Measurements from ENCODE around the gene GLIPR1L2.

The GLIPR1L2 gene

DNA sequence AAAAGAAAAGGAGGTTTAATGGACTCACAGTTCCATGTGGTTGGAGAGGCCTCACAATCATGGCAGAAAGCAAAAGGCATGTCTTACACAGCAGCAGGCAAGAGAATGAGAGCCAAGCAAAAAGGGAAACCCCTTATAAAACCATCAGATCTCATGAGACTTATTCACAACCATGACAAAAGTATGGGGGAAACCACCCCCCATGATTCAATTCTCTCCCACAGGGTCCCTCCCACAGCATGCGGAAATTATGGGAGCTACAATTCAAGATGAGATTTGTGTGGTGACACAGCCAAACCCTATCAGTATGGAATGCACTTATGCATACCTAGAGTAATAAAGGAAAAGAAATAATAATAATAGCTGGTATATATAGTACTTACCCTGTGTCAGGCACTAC is 85.2 kb downstream of the GLIPR1L2 start:
- no peak for DNase-seq (ENCODE audit: low read depth in 1 of 2, low spot score in 1 of 2)

DNA sequence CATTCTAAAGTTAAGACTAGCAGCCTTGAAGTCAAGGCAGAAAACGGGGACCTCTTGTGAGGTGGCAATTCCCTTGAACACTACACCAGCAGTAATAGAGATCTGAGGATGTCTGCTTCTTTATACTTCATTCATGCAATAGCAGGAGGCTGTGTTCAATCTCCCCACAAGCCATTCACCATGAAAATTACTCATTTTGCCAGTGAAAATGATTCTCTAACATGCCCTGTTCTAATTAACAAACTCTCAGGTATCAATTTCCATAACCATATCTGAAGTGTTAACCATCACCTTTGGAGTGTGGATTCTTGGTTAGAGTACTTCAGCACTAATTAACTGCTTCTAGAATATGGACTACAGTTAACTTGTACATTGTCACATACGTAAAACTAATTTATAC is 86.2 kb downstream of the GLIPR1L2 start:
- no peak for DNase-seq (ENCODE audit: low read depth in 1 of 2, low spot score in 1 of 2)

DNA sequence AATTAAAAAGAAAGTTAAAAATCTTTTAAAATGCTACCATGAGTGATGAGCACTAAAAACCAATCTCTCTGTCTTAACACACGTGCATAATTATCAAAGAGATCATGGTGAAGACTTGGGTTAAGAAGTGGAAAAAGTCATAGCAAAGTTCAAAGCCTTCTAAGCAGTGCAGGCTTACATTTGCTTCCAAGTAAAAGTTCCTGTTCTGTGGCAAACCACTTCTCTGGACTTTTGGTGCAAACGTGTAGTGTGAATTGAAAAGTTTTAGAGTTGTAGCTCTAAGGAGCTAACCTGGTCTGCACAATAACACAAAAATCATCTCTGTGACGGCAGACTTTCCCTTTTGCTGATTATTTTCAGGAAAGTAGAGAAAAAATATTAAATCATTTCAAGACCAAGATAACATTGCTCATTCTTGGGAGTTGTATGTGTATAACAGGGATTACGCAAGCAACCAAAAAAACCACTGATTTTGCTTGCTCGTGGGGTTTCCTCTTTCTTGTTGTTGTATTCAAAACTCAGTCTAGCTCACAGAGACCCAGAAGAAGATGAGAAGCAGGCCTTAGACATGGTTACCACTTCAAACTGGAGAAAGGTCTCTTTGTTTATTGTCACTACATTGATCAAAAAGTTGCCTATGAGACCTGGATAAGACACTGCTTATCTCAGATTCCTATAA is 87.4 kb downstream of the GLIPR1L2 start:
- DNase-seq (ENCODE audit: low read depth in 1 of 2, low spot score in 1 of 2), result no peak

DNA sequence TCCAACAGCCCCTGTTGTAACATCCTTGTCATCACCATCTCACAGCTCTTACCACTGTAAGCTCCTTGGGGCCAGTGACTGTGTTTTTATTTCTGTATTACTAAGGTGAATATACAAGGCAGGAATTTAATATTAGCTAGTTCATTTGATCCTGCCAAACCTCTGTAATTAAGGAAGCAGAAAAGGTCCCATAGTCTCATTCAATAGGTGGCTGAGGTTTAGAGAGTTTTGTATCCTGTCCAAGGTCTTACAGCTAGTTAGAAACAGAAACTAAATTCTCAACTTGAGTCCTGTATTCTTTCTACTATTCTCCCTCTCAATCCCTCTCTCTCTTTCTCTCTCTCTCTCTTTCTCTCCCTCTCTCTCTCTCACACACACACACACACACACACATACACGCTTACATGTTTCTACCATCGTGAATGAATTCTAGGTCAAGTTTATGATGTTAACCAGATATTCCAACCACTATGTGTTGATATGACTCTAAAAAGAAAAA is 89.1 kb downstream of the GLIPR1L2 start:
- no peak for DNase-seq (ENCODE audit: low read depth in 1 of 2, low spot score in 1 of 2)

DNA sequence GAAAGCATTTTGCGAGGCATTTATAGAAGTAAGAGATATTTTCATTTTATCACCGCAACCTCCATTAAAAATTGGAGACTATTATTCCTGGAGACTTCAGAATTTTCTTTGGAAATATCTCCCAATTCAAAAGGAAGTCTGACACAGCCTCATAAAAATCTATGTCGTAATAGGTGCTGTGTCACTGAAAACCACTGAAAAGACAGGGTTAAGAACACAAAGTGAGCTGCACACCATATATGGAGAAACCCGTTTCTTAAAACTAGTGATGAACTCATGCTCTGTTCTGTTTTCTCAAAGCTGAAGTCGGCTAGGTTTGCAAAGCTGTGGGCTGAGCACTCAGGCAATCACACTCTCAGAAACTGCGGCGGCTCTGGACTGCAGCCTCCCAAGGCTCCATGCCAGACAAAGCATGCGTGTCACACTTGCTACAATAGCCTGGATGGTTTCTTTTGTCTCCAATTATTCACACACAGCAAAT is 89.6 kb downstream of the GLIPR1L2 start, which contains the start of gene GLIPR1:
TSS of gene GLIPR1 (plus strand) at position 287 of the 481 bp plus-strand sequence. CDS start at position 413, 126 bp downstream.
- peak; percentile 45 to 52 for DNase-seq (ENCODE audit: low read depth in 1 of 2, low spot score in 1 of 2)

DNA sequence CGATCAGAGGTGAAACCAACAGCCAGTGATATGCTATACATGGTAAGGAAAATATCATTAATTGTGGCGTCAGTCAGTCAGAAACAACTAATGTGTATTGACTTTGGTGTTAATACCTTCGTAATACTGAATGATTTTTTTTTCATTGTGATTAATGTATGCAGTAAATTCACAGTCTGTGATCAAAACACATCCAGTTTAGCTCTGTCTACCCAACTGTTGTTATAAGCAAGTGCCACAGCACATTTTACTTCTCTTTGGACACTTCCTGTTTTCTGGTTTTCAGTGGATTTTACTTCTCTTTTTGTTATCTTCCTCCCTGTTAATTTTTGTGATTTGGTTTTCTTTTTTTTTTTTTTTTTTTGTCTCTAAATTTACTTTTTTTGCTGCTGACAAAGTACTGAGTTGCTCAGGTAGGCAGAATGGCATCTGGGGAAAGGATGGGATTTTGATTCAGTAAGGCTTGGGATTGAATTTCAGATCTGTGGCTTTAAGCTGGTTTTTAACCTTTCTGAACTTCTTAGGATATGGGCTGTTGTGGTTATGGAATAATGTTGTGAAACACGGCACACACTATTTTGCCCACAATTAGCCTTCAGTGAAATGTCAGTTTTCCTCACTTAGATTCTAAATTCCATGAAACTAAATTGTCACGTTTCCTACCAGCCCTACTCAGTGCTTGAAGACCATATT is 90.3 kb downstream of the GLIPR1L2 start:
- no peak for DNase-seq (ENCODE audit: low read depth in 1 of 2, low spot score in 1 of 2)

DNA sequence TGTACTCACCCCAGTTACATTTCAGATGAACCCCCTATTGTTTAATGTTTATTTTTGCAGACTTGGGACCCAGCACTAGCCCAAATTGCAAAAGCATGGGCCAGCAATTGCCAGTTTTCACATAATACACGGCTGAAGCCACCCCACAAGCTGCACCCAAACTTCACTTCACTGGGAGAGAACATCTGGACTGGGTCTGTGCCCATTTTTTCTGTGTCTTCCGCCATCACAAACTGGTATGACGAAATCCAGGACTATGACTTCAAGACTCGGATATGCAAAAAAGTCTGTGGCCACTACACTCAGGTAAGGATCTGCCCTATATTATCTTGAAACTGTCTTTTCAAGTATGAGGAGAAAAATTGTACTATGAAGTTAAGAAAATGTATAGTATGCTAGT is 90.9 kb downstream of the GLIPR1L2 start:
- no peak for DNase-seq (ENCODE audit: low read depth in 1 of 2, low spot score in 1 of 2)

Measured in activated T-helper 1 cell treated with anti-CD3 and anti-CD28 coated beads, Interleukin-2, amount 50 U/mL, for 16 hours (primary cell).